HG03442 (cell line): ENCODE data around the gene MYOM3.
"Not testable (repeated sequence)": the region's sequence is repeated elsewhere in the genome, so short reads cannot be mapped to it uniquely, and the experiment has no call there.

ENCODE experiments used
- ATAC-seq: cut with Tn5 transposase; IDR thresholded peaks from one replicate; pipeline ENCODE4 v1.9.1; 2021; ENCODE audit warnings: mild to moderate bottlenecking, moderate library complexity; ENCODE audit not compliant: unreplicated experiment

Gene MYOM3

GRCh38 chr1:24047110-24047477, 64.8 kb downstream of the MYOM3 start:
- no peak for ATAC-seq

GRCh38 chr1:24045771-24046170, 66.2 kb downstream of the MYOM3 start:
- ATAC-seq: no peak

GRCh38 chr1:24044672-24045071, 67.3 kb downstream of the MYOM3 start:
- ATAC-seq: not testable (repeated sequence)

GRCh38 chr1:24043345-24044032, 68.4 kb downstream of the MYOM3 start:
- no peak for ATAC-seq

GRCh38 chr1:24042315-24042714, 69.6 kb downstream of the MYOM3 start:
- no peak for ATAC-seq

GRCh38 chr1:24036088-24036487, 75.8 kb downstream of the MYOM3 start:
- no peak for ATAC-seq

- no peak for ATAC-seq
These were observed 79.0 kb downstream of the MYOM3 start for GRCh38 chr1:24032981-24033380.

GRCh38 chr1:24030976-24031516, 80.9 kb downstream of the MYOM3 start:
- not testable (repeated sequence) for ATAC-seq

GRCh38 chr1:24027838-24028468, 84.0 kb downstream of the MYOM3 start:
- no peak for ATAC-seq

- ATAC-seq: no peak
These were observed 89.2 kb downstream of the MYOM3 start for GRCh38 chr1:24022581-24023361.

- no peak for ATAC-seq
These were observed 90.3 kb downstream of the MYOM3 start for GRCh38 chr1:24021403-24022266.

GRCh38 chr1:24020470-24020869, 91.5 kb downstream of the MYOM3 start:
- ATAC-seq: no peak

- no peak for ATAC-seq
These were observed 91.9 kb downstream of the MYOM3 start for GRCh38 chr1:24020025-24020424.

GRCh38 chr1:24018611-24019580, 93.0 kb downstream of the MYOM3 start:
- no peak for ATAC-seq

- no peak for ATAC-seq
These were observed 96.4 kb downstream of the MYOM3 start for GRCh38 chr1:24015221-24016210.

GRCh38 chr1:24012878-24013277, 99.1 kb downstream of the MYOM3 start:
- ATAC-seq: not testable (repeated sequence)

GRCh38 chr1:24010650-24011049, 101.3 kb downstream of the MYOM3 start:
- ATAC-seq: no peak

- ATAC-seq: no peak
These were observed 102.5 kb downstream of the MYOM3 start for GRCh38 chr1:24009406-24009805.
